HepG2 (cell line): ENCODE measurements around the gene TMEM167B. TPM values are rescaled to one million over a fixed set of nuclear protein-coding genes. Genes with fewer than 3 reads are reported as not detected.
A peak's percentile ranks its signal among the peaks of the same experiment; 100 is the strongest.

Experiments used
- CBX1 ChIP-seq: IDR thresholded peaks from one replicate; pipeline ENCODE4 v1.6.1; 2016; ENCODE audit warnings: antibody characterized with exemption, low read depth
- KDM5A ChIP-seq: fragments of 200-600 bp; sonication (generic); IDR thresholded peaks from 2 replicates; pipeline ENCODE4 v1.7.0; 2018; ENCODE audit warnings: antibody characterized with exemption, mild to moderate bottlenecking, low read length, borderline replicate concordance
- MBNL3 ChIP-seq: fragments of 250-450 bp; sonication (Bioruptor Pico); conservative IDR thresholded peaks from 2 replicates; pipeline ENCODE4 v1.8.0; 2022; ENCODE audit warnings: mild to moderate bottlenecking, inconsistent platforms
- NCOA1 ChIP-seq: sonication (generic); formaldehyde crosslinking; IDR thresholded peaks from 2 replicates; pipeline ENCODE4 v1.9.0; 2021; ENCODE audit warnings: missing genetic modification reagents
- PCBP2 ChIP-seq: fragments of 200-400 bp; formaldehyde crosslinking; optimal IDR thresholded peaks from 2 replicates; pipeline ENCODE3; 2018; ENCODE audit warnings: low read length, low read depth; ENCODE audit not compliant: poor library complexity, severe bottlenecking
- PHF8 ChIP-seq: sonication (generic); formaldehyde crosslinking; IDR thresholded peaks from 2 replicates; pipeline ENCODE4 v1.5.0; 2020; ENCODE audit warnings: missing genetic modification reagents
- PRMT3 ChIP-seq: sonication (generic); formaldehyde crosslinking; IDR thresholded peaks from 2 replicates; pipeline ENCODE4 v1.8.1; 2022; ENCODE audit warnings: low read depth, mild to moderate bottlenecking, moderate library complexity, missing genetic modification reagents, borderline replicate concordance
- STAT5B ChIP-seq: sonication (generic); formaldehyde crosslinking; IDR thresholded peaks from 2 replicates; pipeline ENCODE4 v1.4.0; 2020; ENCODE audit warnings: missing genetic modification reagents
- TBX2 ChIP-seq: sonication (generic); formaldehyde crosslinking; IDR thresholded peaks from 2 replicates; pipeline ENCODE4 v1.5.0; 2020; ENCODE audit warnings: missing genetic modification reagents, mild to moderate bottlenecking, borderline replicate concordance
- ZNF550 ChIP-seq: sonication (generic); formaldehyde crosslinking; IDR thresholded peaks from 2 replicates; pipeline ENCODE4 v1.4.0; 2020; ENCODE audit warnings: mild to moderate bottlenecking, missing genetic modification reagents, borderline replicate concordance
- ZNF614 ChIP-seq: IDR thresholded peaks from 2 replicates; pipeline ENCODE4 v1.6.1; 2018; ENCODE audit warnings: missing biosample characterization, missing genetic modification reagents, inconsistent platforms, borderline replicate concordance
- ZNF761 ChIP-seq: sonication (generic); formaldehyde crosslinking; conservative IDR thresholded peaks from 2 replicates; pipeline ENCODE4 v1.4.0; 2020; ENCODE audit warnings: mild to moderate bottlenecking, missing genetic modification reagents
- ZSCAN20 ChIP-seq: sonication (generic); formaldehyde crosslinking; IDR thresholded peaks from 2 replicates; pipeline ENCODE4 v1.4.0; 2020; ENCODE audit warnings: missing genetic modification reagents, mild to moderate bottlenecking, borderline replicate concordance
- polyA plus RNA-seq, 8 experiments: library from polyadenylated mRNA; depleted of rRNA in 3 of 8; stranded (reverse) in 7 of 8; unstranded in 1 of 8; fragments of >200 nt; fragmentation: Illumina TruSeq in 4 of 8; extraction: Trizol in 4 of 8; gene quantifications; 2 replicates each; pipeline versions ENCODE4 v1.2.1 to v1.2.3, GENCODE V29; 2011 to 2016; ENCODE audit warnings: low read depth in 4 of 8, missing spikeins in 1 of 8, mixed read lengths in 1 of 8; ENCODE audit not compliant: insufficient read depth in 1 of 8
- total RNA-seq, 5 experiments: library from RNA; depleted of rRNA; stranded (reverse); fragments of >200 nt; fragmentation: Illumina TruSeq; extraction: Trizol; gene quantifications; 2 replicates each; pipeline ENCODE4 v1.2.3, GENCODE V29; 2016; ENCODE audit warnings: low read depth in 1 of 5
- TF ChIP-seq, protein P1 (sequence below): sonication (generic); formaldehyde crosslinking; IDR thresholded peaks from 2 replicates; pipeline ENCODE4 v1.5.0; 2020; ENCODE audit warnings: mild to moderate bottlenecking, missing genetic modification reagents
- TF ChIP-seq, protein P2 (sequence below): sonication (generic); formaldehyde crosslinking; conservative IDR thresholded peaks from 2 replicates; pipeline ENCODE4 v1.4.0; 2020; ENCODE audit warnings: missing genetic modification reagents
- TF ChIP-seq, protein P3 (sequence below): IDR thresholded peaks from 2 replicates; pipeline ENCODE4 v1.6.1; 2016; ENCODE audit warnings: missing genetic modification reagents, missing compliant biosample characterization
- TF ChIP-seq, protein P4 (sequence below): sonication (generic); formaldehyde crosslinking; IDR thresholded peaks from 2 replicates; pipeline ENCODE4 v1.9.0; 2021; ENCODE audit warnings: mild to moderate bottlenecking, missing genetic modification reagents

The TMEM167B gene
- total and polyA plus RNA-seq, 2 of the 13 experiments (the other 11 are each of a cell fraction or from before 2014, with no cell fraction given): 9.5 to 22.4 TPM

DNA sequence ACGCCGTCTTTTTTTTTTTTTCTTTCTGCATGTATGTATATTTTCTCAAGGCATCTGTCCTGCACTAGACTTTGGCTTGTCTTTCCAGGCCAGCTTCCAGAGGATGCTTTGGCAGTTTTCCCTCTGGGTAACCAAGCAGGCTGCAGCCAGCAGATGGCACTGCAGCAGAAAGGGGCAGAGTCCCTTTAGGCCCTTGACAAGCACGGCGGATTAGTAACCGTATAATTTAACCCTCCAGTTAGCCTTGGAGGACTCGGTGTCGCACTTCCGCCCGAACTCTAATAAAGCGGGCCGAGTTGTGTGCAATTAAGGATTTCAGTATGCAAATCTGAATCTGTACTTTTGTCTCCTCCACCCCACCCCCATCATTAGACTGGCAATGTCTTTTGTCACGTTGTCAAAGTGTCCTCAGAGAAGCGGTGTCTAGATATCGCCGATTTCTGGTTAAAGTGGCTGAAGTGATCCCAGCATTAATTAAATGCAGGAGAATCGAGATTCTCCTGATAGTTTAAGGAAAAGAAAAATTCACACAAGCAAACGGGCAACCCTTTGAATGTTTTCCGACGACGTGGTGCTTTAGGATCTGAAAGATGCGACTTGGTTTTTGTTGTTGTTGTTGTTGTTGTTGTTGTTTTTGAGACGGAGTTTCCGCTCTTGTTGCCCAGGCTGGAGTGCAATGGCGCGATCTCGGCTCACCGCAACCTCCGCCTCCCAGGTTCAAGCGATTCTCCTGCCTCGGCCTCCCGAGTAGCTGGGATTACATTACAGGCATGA, 1.1 kb upstream of the TMEM167B start (continued):
- TF ChIP-seq NCOA1 (CRISPR knock-in tag) (no peak), KDM5A (peak; percentile 41; the same call in 1 of the 2 replicates), ZSCAN20 (CRISPR knock-in tag) (0 out of 2 replicates have a peak, but pooled peaks have one; percentile 45), PRMT3 (CRISPR knock-in tag) (no peak), MBNL3 (CRISPR knock-in tag) (no peak), PCBP2 (no peak), PHF8 (peak; percentile 65), ZNF761 (CRISPR knock-in tag) (no peak), ZNF614 (peak; percentile 88; the same call in 1 of the 2 replicates), STAT5B (CRISPR knock-in tag) (no peak), ZNF550 (no peak), TBX2 (CRISPR knock-in tag) (peak; percentile 76), CBX1 (no peak)
- TF ChIP-seq, protein P1, sequence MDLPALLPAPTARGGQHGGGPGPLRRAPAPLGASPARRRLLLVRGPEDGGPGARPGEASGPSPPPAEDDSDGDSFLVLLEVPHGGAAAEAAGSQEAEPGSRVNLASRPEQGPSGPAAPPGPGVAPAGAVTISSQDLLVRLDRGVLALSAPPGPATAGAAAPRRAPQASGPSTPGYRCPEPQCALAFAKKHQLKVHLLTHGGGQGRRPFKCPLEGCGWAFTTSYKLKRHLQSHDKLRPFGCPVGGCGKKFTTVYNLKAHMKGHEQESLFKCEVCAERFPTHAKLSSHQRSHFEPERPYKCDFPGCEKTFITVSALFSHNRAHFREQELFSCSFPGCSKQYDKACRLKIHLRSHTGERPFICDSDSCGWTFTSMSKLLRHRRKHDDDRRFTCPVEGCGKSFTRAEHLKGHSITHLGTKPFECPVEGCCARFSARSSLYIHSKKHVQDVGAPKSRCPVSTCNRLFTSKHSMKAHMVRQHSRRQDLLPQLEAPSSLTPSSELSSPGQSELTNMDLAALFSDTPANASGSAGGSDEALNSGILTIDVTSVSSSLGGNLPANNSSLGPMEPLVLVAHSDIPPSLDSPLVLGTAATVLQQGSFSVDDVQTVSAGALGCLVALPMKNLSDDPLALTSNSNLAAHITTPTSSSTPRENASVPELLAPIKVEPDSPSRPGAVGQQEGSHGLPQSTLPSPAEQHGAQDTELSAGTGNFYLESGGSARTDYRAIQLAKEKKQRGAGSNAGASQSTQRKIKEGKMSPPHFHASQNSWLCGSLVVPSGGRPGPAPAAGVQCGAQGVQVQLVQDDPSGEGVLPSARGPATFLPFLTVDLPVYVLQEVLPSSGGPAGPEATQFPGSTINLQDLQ: no peak
- TF ChIP-seq, protein P2, sequence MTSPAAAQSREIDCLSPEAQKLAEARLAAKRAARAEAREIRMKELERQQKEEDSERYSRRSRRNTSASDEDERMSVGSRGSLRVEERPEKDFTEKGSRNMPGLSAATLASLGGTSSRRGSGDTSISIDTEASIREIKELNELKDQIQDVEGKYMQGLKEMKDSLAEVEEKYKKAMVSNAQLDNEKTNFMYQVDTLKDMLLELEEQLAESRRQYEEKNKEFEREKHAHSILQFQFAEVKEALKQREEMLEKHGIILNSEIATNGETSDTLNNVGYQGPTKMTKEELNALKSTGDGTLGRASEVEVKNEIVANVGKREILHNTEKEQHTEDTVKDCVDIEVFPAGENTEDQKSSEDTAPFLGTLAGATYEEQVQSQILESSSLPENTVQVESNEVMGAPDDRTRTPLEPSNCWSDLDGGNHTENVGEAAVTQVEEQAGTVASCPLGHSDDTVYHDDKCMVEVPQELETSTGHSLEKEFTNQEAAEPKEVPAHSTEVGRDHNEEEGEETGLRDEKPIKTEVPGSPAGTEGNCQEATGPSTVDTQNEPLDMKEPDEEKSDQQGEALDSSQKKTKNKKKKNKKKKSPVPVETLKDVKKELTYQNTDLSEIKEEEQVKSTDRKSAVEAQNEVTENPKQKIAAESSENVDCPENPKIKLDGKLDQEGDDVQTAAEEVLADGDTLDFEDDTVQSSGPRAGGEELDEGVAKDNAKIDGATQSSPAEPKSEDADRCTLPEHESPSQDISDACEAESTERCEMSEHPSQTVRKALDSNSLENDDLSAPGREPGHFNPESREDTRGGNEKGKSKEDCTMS (CRISPR knock-in tag): no peak
- TF ChIP-seq, protein P3, sequence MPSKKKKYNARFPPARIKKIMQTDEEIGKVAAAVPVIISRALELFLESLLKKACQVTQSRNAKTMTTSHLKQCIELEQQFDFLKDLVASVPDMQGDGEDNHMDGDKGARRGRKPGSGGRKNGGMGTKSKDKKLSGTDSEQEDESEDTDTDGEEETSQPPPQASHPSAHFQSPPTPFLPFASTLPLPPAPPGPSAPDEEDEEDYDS (CRISPR knock-in tag): peak; percentile 52
- TF ChIP-seq, protein P4, sequence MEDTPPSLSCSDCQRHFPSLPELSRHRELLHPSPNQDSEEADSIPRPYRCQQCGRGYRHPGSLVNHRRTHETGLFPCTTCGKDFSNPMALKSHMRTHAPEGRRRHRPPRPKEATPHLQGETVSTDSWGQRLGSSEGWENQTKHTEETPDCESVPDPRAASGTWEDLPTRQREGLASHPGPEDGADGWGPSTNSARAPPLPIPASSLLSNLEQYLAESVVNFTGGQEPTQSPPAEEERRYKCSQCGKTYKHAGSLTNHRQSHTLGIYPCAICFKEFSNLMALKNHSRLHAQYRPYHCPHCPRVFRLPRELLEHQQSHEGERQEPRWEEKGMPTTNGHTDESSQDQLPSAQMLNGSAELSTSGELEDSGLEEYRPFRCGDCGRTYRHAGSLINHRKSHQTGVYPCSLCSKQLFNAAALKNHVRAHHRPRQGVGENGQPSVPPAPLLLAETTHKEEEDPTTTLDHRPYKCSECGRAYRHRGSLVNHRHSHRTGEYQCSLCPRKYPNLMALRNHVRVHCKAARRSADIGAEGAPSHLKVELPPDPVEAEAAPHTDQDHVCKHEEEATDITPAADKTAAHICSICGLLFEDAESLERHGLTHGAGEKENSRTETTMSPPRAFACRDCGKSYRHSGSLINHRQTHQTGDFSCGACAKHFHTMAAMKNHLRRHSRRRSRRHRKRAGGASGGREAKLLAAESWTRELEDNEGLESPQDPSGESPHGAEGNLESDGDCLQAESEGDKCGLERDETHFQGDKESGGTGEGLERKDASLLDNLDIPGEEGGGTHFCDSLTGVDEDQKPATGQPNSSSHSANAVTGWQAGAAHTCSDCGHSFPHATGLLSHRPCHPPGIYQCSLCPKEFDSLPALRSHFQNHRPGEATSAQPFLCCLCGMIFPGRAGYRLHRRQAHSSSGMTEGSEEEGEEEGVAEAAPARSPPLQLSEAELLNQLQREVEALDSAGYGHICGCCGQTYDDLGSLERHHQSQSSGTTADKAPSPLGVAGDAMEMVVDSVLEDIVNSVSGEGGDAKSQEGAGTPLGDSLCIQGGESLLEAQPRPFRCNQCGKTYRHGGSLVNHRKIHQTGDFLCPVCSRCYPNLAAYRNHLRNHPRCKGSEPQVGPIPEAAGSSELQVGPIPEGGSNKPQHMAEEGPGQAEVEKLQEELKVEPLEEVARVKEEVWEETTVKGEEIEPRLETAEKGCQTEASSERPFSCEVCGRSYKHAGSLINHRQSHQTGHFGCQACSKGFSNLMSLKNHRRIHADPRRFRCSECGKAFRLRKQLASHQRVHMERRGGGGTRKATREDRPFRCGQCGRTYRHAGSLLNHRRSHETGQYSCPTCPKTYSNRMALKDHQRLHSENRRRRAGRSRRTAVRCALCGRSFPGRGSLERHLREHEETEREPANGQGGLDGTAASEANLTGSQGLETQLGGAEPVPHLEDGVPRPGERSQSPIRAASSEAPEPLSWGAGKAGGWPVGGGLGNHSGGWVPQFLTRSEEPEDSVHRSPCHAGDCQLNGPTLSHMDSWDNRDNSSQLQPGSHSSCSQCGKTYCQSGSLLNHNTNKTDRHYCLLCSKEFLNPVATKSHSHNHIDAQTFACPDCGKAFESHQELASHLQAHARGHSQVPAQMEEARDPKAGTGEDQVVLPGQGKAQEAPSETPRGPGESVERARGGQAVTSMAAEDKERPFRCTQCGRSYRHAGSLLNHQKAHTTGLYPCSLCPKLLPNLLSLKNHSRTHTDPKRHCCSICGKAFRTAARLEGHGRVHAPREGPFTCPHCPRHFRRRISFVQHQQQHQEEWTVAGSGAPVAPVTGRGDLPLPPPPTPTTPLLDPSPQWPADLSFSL (CRISPR knock-in tag): no peak
